GOT3 (cell line): Measurements from ENCODE around the gene CLIP2.
"Not testable (repeated sequence)": the region's sequence is repeated elsewhere in the genome, so short reads cannot be mapped to it uniquely, and the experiment has no call there.

ENCODE experiments used
- DNase-seq: peaks from one replicate; lab custom pipeline; 2025; ENCODE audit warnings: mixed read lengths; lab: John Stamatoyannopoulos, UW

Gene CLIP2

GRCh38 chr7:74430961-74431466 lies 141.8 kb downstream of the CLIP2 start:
- no peak for DNase-seq

- DNase-seq, result not testable (repeated sequence)
Observed at GRCh38 chr7:74437291-74437571, 148.0 kb downstream of the CLIP2 start.

- no peak for DNase-seq
Observed at GRCh38 chr7:74438327-74438726, 149.1 kb downstream of the CLIP2 start.

- DNase-seq, result no peak
Observed at GRCh38 chr7:74439541-74439940, 150.3 kb downstream of the CLIP2 start.

GRCh38 chr7:74440143-74440542 lies 150.9 kb downstream of the CLIP2 start:
- not testable (repeated sequence) for DNase-seq

- DNase-seq, result no peak
Observed at GRCh38 chr7:74441801-74442200, 152.6 kb downstream of the CLIP2 start.

- DNase-seq, result no peak
Observed at GRCh38 chr7:74443543-74444247, 154.5 kb downstream of the CLIP2 start.

- no peak for DNase-seq
Observed at GRCh38 chr7:74449144-74449543, 159.9 kb downstream of the CLIP2 start.

- no peak for DNase-seq
Observed at GRCh38 chr7:74449809-74450397, 160.7 kb downstream of the CLIP2 start.

GRCh38 chr7:74452748-74453321 lies 163.6 kb downstream of the CLIP2 start:
- DNase-seq, result no peak

- no peak for DNase-seq
Observed at GRCh38 chr7:74453322-74454011, 164.3 kb downstream of the CLIP2 start, which contains the start of gene GTF2IRD1. Gene GTF2IRD1 (plus strand): TSS chr7:74453906. CDS start chr7:74508081, 54,175 bp downstream.

- DNase-seq, result no peak
Observed at GRCh38 chr7:74454021-74454924, 165.1 kb downstream of the CLIP2 start.

GRCh38 chr7:74454925-74455288 lies 165.7 kb downstream of the CLIP2 start:
- DNase-seq, result no peak

- no peak for DNase-seq
Observed at GRCh38 chr7:74455291-74455804, 166.1 kb downstream of the CLIP2 start.
